Measurements from ENCODE around the gene SLC29A3. TPM values are rescaled to one million over a fixed set of nuclear protein-coding genes. Genes with fewer than 3 reads are reported as not detected.

Gene SLC29A3
- polyA plus RNA-seq, 3 donors = 9.7 to 28.4 (median 16.6) TPM

- peaks cover 0 to 6% (median 0%) of the 10 kb centered on the region in 7 donors for H3K9me3 Mint-ChIP-seq
- H3K36me3 Mint-ChIP-seq = no peaks in the 10 kb centered on the region
- Histone ChIP-seq H3K79me2 (ENCODE audit: insufficient read depth, low read length) (no peaks in the 10 kb centered on the region), H3K4me3 (replicated peaks in 1 of 3; ENCODE audit: low read depth in 2 of 3, low read length in 3 of 3) (no peak overlapping the region), H4K20me1 (ENCODE audit: insufficient read depth, low read length) (no peaks in the 10 kb centered on the region), H3K27ac (ENCODE audit: low read depth in 1 of 2, low read length in 2 of 2) (no peak overlapping the region), H3K4me1 (ENCODE audit: control insufficient read depth in 1 of 2, insufficient read depth in 2 of 2, low read length in 2 of 2) (peaks cover 32 to 34% of the 10 kb centered on the region in 2 donors), H3K9me3 (replicated peaks in 1 of 2; ENCODE audit: control insufficient read depth in 1 of 2, insufficient read depth in 1 of 2, low read length in 2 of 2) (no peaks in the 10 kb centered on the region), H3K9ac (ENCODE audit: insufficient read depth, low read length, poor library complexity, severe bottlenecking) (no peak overlapping the region), H3K4me2 (replicated peaks; ENCODE audit: extremely low read depth, low read length, poor library complexity, severe bottlenecking) (no peak overlapping the region), H3K27me3 (ENCODE audit: control insufficient read depth in 2 of 2, insufficient read depth in 2 of 2, low read length in 2 of 2) (no peaks in the 10 kb centered on the region), H2AFZ (ENCODE audit: insufficient read depth, low read depth, low read length, poor library complexity, severe bottlenecking) (no peak overlapping the region), H3K36me3 (replicated peaks in 1 of 2; ENCODE audit: control insufficient read depth in 1 of 2, insufficient read depth in 2 of 2, low read length in 2 of 2) (no peaks in the 10 kb centered on the region)
- peaks cover 0 to 10% (median 3%) of the 10 kb centered on the region in 3 donors for H3K27me3 Mint-ChIP-seq (ENCODE audit: low read depth in 3 of 3)
- no peak overlapping the region for H3K4me3 Mint-ChIP-seq
- WGBS (ENCODE audit: insufficient coverage) = 87% methylated on average over 11 of the region's 19 CpGs
- intact Hi-C loops (cut with micrococcal nuclease) = loop anchor here in 1 of 2 donors (5.0 to 10.0 kb wide), 3 partner anchors 389 to 592 kb away; no protein-coding TSS in a partner anchor
- no peak for DNase-seq
- peaks cover 42% of the 10 kb centered on the region for H3K4me1 Mint-ChIP-seq
- peak overlapping the region in 1 of 7 donors; percentile 64 for H3K27ac Mint-ChIP-seq
- TF ChIP-seq, protein P1, sequence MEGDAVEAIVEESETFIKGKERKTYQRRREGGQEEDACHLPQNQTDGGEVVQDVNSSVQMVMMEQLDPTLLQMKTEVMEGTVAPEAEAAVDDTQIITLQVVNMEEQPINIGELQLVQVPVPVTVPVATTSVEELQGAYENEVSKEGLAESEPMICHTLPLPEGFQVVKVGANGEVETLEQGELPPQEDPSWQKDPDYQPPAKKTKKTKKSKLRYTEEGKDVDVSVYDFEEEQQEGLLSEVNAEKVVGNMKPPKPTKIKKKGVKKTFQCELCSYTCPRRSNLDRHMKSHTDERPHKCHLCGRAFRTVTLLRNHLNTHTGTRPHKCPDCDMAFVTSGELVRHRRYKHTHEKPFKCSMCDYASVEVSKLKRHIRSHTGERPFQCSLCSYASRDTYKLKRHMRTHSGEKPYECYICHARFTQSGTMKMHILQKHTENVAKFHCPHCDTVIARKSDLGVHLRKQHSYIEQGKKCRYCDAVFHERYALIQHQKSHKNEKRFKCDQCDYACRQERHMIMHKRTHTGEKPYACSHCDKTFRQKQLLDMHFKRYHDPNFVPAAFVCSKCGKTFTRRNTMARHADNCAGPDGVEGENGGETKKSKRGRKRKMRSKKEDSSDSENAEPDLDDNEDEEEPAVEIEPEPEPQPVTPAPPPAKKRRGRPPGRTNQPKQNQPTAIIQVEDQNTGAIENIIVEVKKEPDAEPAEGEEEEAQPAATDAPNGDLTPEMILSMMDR (IDR thresholded peaks at IDR 0.05) = no peak
Measured at GRCh38 chr10:71312811-71313789, 6.0 kb upstream of the SLC29A3 start.

GRCh38 chr10:71314028-71314693 is 4.9 kb upstream of the SLC29A3 start:
- Mint-ChIP-seq H3K36me3 (no peaks in the 10 kb centered on the region), H3K9me3 (peaks cover 0 to 6% (median 0%) of the 10 kb centered on the region in 7 donors), H3K4me3 (no peak overlapping the region), H3K27ac (peak overlapping the region in 1 of 7 donors; percentile 46), H3K4me1 (peaks cover 47% of the 10 kb centered on the region), H3K27me3 (ENCODE audit: low read depth in 3 of 3) (peaks cover 0 to 10% (median 3%) of the 10 kb centered on the region in 3 donors)
- H4K20me1 ChIP-seq (ENCODE audit: insufficient read depth, low read length) = no peaks in the 10 kb centered on the region
- no peaks in the 10 kb centered on the region for H3K9me3 ChIP-seq (replicated peaks in 1 of 2; ENCODE audit: control insufficient read depth in 1 of 2, insufficient read depth in 1 of 2, low read length in 2 of 2)
- peaks cover 37 to 40% of the 10 kb centered on the region in 2 donors for H3K4me1 ChIP-seq (ENCODE audit: control insufficient read depth in 1 of 2, insufficient read depth in 2 of 2, low read length in 2 of 2)
- intact Hi-C loops (cut with micrococcal nuclease) = loop anchor here in 1 of 2 donors (1.0 to 10.0 kb wide), 4 partner anchors 256 to 591 kb away; no protein-coding TSS in a partner anchor
- H2AFZ ChIP-seq (ENCODE audit: insufficient read depth, low read depth, low read length, poor library complexity, severe bottlenecking) = peak overlapping the region; percentile 52
- no peaks in the 10 kb centered on the region for H3K27me3 ChIP-seq (ENCODE audit: control insufficient read depth in 2 of 2, insufficient read depth in 2 of 2, low read length in 2 of 2)
- no peaks in the 10 kb centered on the region for H3K36me3 ChIP-seq (replicated peaks in 1 of 2; ENCODE audit: control insufficient read depth in 1 of 2, insufficient read depth in 2 of 2, low read length in 2 of 2)
- TF ChIP-seq, protein P1 (IDR thresholded peaks at IDR 0.05) = peak; percentile 91
- WGBS (ENCODE audit: insufficient coverage) = 53% methylated on average over 2 of the region's 21 CpGs
- H3K27ac ChIP-seq (ENCODE audit: low read depth in 1 of 2, low read length in 2 of 2) = no peak overlapping the region
- H3K9ac ChIP-seq (ENCODE audit: insufficient read depth, low read length, poor library complexity, severe bottlenecking) = no peak overlapping the region
- H3K79me2 ChIP-seq (ENCODE audit: insufficient read depth, low read length) = peaks cover under 1% of the 10 kb centered on the region
- peak overlapping the region; percentile 58 for H3K4me2 ChIP-seq (replicated peaks; ENCODE audit: extremely low read depth, low read length, poor library complexity, severe bottlenecking)
- peak overlapping the region in 1 of 3 experiments; percentile 22 for H3K4me3 ChIP-seq (replicated peaks in 1 of 3; ENCODE audit: low read depth in 2 of 3, low read length in 3 of 3)
- DNase-seq = peak; percentile 42 to 64 (median 62)

All from CD14-positive monocyte (primary cell).